Stimulated activated CD8-positive, alpha-beta memory T cell treated with anti-CD3 and anti-CD28 coated beads, Interleukin-15, amount 100 ng/mL, for 48 hours (primary cell): Measurements from ENCODE around the gene CHD9.

ENCODE experiments used
- DNase-seq, 2 donors: peaks; one replicate each; pipeline ENCODE4 v3.0.0-alpha.2; 2020; ENCODE audit warnings: low read depth in 2 of 2

Gene CHD9

DNA sequence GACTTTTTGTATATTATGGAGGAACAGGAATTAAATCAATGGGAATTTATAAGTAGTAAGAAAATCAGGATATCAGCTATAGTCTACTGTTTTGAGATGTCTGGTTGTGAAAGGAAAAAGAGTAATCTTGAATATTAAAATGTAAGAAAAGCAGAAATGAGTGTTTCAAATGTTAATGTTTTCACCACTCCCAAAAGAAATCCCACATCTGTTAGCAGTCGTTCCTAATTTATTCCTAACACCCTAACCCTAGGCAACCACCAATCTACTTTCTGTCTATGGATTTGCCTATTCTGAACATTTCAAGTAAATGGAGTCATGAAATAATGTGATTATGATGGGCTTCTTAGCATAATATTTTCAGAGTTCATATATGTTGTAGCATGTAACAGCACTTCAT lies 133.0 kb downstream of the CHD9 start:
- no peak for DNase-seq

DNA sequence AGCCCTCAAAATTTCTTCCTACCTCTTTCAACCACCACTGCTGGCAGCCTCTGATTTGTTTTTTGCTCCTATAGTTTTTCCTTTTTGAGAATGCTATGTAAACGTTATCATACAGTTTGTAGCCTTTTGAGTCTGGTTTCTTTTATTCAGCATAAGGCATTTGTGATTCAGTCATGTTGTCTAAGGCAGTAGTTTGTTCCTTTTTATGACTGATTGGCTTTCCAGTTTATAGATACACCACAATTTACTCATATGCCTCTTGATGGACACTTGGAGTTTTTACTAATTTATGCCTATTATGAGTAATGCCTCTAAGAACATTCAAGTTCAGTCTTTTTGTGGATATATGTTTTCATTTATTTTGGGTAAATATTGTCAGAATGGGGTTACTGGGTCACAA lies 136.6 kb downstream of the CHD9 start:
- no peak for DNase-seq

DNA sequence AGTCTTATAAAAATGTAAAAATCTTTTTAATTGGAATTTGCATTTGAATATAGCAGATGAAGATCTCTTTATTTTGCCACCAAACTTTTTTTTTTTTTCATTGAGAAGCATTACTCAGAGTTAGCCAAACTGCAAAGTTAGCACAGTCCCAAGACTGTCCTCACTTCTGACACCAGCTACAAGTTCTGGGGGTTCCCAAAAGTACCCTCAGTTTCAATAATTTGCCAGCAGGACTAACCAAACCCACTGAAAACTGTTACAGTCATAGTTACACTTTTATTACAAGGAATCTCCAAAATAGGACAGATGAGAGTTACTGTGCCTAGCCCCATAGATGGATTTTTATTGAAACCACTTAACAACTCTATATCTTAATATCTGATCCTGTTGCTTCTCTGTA lies 144.1 kb downstream of the CHD9 start:
- DNase-seq, result no peak

DNA sequence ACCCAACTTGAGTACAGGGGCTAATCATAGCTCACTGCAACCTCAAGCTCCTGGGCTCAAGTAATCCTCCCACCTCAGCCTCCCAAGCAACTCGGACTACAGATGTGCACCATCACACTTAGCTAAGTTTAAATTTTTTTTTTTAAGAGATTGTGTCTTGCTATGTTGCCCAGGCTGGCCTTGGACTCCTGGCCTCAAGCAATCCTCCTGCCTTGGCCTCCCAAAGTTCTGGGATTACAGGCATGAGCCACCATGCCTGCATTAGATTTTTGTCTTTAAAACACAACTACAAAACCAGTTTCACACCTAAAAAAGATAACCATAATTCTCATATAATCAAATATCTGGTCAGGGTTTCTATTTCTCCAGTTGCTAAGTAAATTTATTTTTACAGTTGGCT lies 147.1 kb downstream of the CHD9 start:
- DNase-seq, result no peak

DNA sequence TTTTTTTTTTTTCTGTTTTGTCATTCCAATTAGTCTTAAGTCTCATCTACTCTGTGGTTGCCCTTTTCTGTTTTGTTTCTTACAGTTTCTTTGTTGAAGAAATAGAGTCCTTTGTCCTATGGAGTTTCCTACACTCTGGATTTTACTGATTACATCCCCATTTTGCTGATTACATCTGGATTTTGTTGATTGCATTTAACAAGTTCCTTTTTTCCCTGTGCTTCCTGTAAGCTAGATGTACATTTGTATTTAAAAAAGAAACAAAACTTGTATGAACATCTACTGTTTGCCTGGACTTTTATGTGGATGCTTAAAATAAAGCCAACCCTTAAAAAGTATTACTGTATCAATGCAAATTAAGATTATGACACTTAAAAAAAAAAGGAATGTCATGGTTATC lies 147.6 kb downstream of the CHD9 start:
- DNase-seq, result no peak

DNA sequence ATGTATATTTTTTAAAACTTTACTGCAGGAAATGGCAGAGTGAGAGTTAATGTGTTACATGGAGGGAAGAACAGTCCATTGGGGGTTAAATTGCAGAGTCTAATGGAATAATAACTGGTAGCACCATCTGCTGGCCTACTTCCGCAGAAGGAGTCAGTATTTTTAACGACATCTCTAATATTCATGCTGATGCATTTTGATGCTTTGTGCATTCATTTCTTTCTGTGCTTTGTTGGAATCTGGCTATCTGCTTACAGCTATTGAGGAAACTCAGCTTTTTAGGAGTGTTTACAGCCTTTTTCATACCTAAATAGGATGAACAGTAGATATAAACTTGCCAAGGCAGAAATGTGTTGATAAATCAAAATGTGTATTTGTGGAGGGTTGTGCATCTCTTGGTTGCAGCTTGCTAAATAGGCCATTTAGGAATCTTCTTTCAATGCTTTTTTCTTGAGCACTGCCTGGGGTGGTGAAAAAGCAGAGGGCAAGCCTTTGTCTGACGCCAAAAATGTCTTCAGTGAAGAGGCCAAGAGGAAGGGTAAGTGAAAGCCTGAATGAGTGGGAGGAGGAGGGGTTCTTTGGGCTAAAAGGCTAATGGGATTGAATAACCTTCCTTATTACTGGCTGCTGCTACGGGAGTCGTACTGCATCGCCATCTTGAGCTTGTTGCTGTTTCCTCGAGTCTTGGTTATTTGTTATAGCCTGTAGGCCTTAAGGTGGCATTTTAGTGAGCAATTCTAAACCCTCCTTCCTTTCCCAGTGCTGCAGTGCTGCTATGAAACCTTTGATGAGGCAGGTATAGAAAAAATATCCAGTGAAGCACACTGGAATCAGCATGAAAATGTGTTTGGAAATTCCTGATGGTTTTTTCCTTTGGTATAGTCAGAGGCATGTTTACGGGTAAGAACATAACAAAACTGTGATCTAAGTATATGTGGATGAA lies 153.3 kb downstream of the CHD9 start:
- no peak for DNase-seq

DNA sequence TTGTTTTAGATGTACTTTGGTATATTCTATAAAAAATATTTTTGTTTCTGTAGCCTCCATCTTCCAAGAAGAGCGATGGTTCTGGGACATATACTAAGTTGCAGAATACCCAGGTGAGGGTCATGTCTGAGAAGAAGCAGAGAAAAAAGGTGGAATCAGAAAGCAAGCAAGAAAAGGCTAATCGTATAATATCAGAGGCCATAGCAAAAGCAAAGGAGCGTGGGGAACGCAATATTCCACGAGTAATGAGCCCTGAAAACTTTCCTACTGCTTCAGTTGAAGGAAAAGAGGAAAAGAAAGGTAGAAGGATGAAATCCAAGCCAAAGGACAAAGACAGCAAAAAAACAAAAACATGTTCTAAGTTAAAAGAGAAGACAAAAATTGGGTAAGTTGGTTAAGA lies 154.6 kb downstream of the CHD9 start:
- no peak for DNase-seq

DNA sequence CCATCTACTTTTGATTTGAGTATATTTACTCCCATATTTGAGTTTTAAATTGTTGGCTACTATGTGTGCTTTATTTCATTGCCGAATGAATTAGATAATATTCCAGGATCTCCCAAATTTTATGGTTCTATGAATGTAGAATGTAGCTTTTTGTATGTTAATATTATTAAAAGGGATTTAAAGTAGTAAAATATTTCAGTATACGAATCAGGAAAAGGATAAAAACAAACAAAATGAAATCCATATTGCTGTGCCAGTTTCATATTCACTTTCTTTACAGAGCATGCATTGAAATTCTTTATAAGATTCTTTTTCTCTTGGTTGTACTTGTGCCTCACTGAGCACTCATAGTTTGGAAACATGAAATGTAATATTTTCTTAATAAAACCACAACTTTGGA lies 155.1 kb downstream of the CHD9 start:
- no peak for DNase-seq

DNA sequence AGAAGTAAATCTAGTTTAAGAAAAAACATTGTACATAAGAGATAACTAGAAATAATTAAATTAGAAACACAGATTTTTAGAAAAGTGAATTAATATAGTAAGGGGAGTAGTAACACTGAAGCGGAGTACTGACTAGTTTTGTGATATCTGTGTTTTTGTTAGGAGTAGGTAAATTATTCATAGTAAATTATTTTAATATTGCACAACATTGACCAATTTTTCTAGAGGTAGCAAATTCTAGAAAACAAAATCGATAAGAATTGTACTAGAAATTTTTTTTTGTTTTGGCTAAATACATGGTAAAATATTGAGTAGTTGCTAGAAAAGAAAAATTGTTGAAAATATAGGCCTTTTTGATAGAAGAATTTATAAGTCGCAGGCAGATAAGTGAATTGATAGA lies 156.5 kb downstream of the CHD9 start:
- no peak for DNase-seq

DNA sequence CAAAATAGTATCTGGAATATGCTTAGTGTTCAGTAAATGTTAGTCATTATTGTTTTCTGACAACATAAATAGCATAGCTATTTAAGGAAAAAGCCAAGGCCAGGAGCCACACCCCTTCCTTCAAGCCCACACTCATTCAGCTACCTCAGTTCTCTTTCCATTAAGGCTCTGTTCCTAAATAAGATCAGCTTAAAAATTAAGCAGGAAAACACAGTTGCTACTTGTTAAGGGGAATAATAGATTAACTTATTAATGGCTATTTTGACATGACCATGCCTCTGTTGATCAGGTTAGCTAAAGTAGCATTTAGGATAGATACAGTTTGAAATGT lies 158.1 kb downstream of the CHD9 start:
- DNase-seq, result no peak

DNA sequence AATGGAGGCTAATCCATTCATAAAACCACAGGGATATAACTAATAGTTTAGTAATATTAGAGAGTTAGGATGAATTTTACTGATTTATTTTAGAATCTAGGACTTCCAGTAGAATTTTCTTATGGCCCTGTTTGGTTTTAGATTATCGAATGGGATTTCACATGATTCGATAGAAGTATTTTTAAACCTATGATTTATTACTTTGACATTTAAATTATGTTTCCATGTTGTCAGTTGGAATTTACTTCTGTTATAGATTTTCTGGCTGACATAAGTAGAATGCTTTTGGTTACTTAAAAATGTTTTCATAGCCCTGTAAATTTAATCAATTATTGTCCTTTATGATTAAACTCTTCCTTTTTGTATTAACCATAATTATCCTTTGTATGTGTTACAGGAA lies 158.8 kb downstream of the CHD9 start:
- no peak for DNase-seq

DNA sequence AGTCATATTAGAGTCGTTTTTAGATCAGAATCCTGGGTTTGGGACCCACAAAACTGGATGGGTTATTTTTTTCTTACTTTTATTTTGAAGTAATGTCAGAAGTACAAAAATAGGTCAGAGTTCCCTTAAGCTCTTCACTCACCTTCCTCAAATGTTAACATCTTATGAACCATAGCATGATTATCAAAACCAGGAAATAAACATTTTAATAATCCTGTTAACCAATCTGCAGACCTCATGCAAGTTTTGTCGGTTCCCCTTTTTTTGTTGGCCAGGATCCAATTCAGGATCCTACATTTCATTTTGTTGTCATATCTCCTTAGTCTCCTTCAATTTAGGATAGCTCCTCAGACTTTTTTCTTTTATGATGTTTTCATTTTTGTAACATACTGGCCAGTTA lies 162.0 kb downstream of the CHD9 start:
- no peak for DNase-seq

DNA sequence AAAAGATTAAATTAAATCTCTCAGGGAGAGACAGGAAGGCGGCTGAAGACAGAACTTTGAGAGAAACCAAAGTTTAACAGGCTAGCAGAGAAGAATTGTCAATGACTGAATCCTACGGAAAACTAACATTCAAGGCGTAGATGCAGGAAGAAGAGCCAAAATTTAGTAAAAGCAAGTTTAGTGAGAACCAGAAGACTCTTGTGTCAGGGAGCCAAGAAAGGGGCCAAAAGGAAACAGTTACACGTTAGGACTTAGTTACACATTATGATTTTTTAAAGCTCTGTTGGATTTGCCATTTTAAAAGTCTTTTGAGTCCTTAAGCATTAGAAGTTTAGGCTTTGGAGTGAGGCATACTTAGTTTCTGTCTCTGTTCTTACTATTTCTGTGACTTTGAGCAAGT lies 164.6 kb downstream of the CHD9 start:
- DNase-seq, result no peak

DNA sequence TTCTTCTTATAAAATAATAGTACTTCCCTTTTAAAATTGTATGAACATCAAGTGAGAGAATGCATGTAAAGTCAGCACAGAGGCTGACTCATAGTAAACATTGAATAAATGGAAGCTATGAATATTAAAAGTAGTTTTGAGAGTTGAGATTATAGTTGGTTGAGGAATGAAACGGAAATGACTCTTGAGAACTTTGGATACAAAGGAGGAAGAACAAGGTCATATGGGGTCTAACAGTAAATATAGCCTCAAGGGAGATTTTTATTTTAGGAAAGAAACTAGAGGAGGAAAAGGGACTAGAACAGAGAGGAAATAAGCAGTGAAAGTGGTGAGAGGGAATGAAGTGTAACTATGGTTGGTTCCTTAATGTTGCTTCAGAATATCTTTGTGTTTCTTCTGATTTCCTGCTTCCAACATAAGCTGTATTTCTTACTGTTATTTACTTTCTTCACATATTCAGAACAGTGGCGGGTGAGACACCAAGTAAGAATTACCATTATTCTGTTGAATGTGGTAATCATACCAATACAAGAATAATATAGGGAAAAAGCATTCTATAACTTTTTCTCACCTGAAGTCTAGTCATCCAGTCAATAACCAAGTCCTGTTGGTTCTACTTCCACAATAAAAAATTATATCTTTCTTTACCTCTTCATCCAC lies 165.1 kb downstream of the CHD9 start:
- no peak for DNase-seq

DNA sequence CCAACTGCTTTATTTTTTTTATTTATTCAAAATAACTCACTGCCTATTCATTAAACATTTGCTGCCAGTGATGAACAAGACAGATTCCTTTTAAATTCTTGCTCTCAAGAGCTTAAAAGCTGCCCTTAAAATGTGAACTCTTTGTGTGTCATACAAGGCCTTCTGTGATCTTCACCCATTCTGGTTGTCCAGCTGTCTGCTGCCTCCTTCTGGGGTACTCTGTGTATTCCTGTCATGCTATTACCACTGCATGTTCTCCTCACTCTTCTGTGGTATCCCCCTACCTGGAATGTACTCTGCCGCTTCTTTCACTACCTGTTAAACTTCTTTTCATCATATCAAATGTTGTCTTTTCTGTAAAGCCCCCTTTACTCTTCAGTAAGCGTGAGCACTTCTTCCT lies 165.8 kb downstream of the CHD9 start:
- DNase-seq, result no peak

DNA sequence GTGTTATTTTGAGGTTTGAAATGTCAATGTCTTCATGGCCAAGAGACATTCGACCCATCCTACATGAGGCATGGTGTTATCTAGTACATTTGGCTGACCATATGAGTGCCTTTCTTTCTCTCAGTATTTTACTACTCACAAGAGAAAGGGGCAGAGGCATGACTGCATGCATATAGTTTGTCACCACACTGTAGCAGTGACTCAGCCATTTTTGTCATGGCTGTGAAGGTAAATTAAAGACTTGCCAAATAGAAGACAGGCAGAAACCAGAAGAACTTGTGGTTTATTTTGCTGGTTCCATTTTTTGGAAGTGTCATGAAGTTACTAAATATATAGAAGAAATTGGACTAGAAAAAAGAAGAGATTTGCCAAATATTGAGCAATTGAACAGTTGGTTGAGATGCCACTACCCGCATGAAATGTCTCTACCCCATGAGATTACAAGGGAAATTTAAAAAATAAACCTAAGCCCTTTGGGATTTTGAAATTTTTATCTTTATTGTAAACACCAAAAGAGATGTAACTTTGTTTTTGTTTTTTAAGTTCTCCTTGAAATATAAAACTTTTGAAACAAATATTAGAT lies 170.3 kb downstream of the CHD9 start:
- no peak for DNase-seq

DNA sequence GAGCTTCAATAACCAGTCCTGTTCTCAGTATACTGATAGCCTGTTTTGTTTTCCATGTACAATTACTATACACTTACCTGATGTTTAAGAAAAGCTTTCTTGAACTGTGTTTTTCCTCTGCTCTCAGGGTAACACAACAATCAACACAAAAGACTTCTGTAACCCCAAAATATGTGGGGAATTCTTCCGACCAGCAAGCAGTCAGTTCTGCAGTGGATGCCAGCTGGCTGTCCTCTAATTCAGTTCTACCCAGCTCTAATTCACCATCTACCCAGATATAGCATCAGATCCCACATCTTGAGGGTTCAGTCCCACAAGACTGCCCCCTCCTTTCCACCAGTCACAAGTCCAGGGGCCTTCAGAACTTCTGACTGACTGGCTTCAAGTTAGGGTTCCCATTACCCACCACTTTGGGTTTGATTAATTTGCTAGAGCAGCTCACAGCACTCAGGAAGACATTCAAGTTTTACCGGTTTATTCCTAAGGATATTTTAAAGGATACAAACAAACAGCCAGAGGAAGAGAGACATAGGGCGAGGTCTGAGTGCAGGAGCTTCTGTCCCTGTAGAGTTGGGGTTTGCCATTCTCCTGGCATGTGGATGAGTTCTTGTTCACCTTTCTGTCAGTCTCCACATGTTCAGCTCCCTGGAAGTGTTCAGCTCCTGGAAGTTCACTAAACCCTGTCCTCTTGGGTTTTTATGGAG lies 178.2 kb downstream of the CHD9 start:
- no peak for DNase-seq

DNA sequence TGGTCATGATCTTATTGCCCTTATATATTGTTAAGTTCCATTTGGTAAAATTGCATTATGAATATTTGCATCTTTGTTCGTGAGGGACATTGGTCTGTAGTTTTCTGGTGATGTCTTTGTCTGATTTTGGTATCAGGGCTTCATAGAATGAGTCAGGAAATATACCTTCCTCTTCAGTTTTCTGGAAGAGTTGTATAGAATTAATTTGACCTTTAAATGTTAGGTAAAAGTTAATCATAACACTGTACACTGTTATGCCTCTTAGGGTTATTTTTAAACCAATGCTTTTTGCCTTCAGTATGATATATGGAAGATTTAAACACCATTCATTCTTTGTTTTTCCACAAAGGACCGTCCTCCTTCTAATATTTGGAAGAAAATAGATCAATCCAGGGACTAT lies 180.0 kb downstream of the CHD9 start:
- no peak for DNase-seq

DNA sequence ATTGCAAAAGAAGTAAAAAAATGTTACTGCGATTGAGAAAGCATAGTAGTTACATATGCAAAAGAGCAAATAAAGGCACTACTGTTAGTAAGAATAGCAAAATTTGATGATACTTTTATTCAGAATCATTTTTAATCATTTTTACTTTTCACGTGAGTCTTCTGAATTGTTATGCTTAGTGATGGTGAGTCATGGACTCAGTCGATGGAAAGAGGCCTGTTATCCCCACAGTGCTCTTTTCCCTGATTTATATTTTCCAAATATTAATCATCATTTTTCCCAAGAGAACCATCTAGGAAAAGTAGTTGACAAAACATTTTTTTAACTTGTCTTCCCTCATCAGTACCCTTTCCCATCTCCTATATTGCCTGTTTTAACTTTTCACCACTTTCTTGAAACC lies 181.1 kb downstream of the CHD9 start:
- DNase-seq, result no peak

DNA sequence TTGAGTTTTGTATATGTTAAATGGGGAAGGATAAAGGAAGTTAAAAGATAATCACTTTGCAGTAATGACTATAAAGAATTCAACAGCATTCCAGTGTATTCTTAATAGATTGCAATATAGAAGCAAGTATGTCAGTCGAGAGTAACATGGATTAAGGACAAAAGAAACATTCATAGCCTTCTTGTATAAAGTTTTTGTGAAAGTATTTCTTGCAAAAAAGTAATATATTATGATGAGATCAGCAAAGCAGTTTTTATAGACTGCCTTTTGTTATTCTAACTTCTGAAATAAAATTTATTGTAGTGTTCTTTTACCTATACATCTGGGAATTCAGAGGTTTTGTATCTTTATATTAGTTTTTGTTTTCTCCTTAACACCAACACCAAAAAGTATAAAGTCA lies 194.5 kb downstream of the CHD9 start:
- no peak for DNase-seq

DNA sequence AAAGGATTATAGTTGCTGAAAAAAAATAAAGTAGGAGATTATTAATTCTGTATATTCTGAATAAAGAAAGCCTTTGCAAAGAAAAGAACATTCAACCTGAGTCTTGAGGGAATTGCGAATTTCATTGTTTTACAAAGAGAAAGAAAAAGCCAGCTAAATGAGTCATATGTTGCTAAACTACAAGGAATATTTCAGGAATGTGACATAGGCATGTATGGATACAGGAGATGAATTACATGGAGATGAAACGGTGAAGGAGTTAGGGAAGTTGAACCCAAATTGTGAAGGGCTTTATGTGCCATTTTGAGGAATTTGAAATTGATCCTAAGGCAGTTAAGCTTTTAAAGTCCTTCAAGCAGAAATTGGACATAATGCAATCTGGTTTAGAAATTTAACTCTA lies 202.2 kb downstream of the CHD9 start:
- DNase-seq, result no peak

DNA sequence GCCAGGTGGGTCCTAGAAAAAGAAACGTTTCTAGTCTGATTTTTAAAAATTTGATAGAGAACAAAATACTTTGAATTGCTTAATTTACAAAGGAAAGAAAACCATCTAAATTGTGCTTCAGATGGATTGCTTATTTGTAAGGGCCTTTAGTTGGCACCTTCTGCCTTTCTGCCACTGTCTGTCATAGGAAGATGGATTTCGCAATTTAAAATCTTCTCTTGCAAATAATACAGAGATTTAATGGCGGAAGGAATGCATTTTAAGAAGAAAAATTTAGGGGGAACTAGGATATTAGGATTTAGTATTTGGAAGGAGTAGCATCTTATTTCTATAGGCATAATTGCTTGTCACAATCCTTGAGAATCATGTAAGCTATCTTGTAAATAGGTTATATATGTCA lies 204.0 kb downstream of the CHD9 start:
- DNase-seq, result no peak

DNA sequence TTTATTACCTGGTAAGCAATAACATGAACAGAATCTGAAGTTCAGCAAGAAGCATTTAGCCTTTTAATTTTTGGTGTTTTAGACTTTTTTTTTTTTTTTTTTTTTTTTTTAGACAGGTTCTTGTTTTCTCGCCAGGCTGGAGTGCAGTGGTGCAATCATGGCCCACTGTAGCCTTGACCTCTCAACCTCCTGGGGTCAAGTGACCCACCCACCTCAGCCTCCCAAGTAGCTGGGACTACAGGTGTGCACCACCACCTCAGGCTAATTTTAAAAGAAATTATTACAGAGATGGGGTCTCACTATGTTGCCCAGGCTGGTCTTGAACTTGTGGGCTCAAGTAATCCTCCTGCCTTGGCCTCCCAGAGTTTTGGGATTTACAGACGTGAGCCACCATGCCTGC lies 206.5 kb downstream of the CHD9 start:
- no peak for DNase-seq
